Mesodermal cell (in vitro differentiated cells): Measurements from ENCODE around the gene INPP4B.

Source experiments
- H3K27ac ChIP-seq: 2 replicates; pipeline ENCODE4 v1.7.0; 2013; ENCODE audit warnings: mild to moderate bottlenecking, low read depth, low read length, moderate library complexity; ENCODE audit not compliant: severe bottlenecking
- H3K36me3 ChIP-seq: 2 replicates; pipeline ENCODE4 v1.7.1; 2013; ENCODE audit warnings: mild to moderate bottlenecking, low read length, moderate library complexity; ENCODE audit not compliant: control insufficient read depth, insufficient read depth
- H3K4me1 ChIP-seq: one replicate; pipeline ENCODE4 v1.7.1; 2013; ENCODE audit warnings: mild to moderate bottlenecking, low read length; ENCODE audit not compliant: insufficient read depth, control insufficient read depth, poor library complexity, severe bottlenecking
- H3K4me3 ChIP-seq: 2 replicates; pipeline ENCODE4 v1.7.0; 2013; ENCODE audit warnings: low read length, control low read depth, mild to moderate bottlenecking; ENCODE audit not compliant: insufficient read depth, poor library complexity, severe bottlenecking; ENCODE audit errors: extremely low read depth
- H3K9me3 ChIP-seq: 2 replicates; pipeline ENCODE4 v1.7.1; 2013; ENCODE audit warnings: mild to moderate bottlenecking, low read length, moderate library complexity; ENCODE audit not compliant: control insufficient read depth
- WGBS, 2 experiments: methylation state at CpG; one replicate each; pipeline ENCODE4 v1.1.5; 2013; ENCODE audit warnings: missing lambda C conversion rate in 2 of 2; ENCODE audit not compliant: insufficient coverage in 2 of 2; 5-methylcytosine and 5-hydroxymethylcytosine counted together

INPP4B gene

DNA sequence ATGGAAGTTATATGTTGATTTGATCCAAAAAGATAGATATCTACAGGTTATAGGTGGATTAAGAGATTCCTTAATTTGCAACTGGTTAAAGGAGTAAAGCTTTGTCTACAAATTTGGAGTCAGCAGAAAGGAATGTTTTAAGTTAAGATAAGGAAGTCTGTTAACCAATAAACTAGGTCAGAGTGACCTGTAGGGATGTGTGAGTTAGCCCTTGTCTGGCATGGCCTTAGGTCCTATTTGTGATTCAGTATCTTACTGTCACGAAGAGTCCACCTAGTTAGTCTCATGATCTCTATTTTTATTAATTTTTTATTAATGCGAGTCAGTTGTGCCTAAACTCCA lies 230.8 kb downstream of the INPP4B start:
- WGBS, 2 experiments, result no CpG with 5 or more reads among the region's 2 CpGs
- no peaks in the 10 kb centered on the region for H3K36me3 ChIP-seq
- H3K4me3 ChIP-seq, result no peak overlapping the region
- peaks cover 2% of the 10 kb centered on the region for H3K9me3 ChIP-seq
- H3K27ac ChIP-seq, result no peak overlapping the region
- peaks cover 3% of the 10 kb centered on the region for H3K4me1 ChIP-seq

DNA sequence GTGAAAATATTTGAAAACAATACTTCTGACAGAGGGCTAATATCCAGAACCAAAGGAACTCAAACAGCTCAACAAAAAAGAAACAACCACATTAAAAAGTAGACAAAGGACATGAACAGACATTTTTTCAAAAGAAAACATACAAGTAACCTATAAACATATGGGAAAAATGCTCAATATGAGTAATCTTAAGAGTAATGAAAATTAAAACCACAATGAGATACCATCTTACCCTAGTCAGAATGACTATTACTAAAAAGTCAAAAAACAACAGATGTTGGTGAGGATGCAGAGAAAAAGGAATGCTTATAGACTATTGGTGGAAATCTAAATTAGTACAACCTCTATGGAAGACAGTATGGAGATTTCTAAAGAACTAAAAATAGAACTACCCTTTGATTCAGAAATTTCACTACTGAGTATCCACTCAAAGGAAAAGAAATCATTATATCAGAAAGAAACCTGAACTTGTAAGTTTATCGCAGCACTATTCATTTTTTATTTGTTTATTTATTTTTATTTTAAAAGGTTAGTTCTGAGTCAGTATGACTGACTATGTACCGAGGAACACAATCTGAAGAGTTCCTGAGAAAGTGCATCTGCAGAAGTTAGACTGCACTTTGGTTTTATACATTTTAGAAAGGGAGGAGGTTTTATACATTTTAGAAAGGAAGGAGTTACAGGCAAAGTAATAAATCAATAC lies 231.3 kb downstream of the INPP4B start:
- H3K9me3 ChIP-seq, result peaks cover 2% of the 10 kb centered on the region
- H3K27ac ChIP-seq, result no peak overlapping the region
- H3K36me3 ChIP-seq, result no peaks in the 10 kb centered on the region
- 100% methylated on average over 1 of the region's 2 CpGs; no CpG with 5 or more reads in 1 of the 2 experiments for WGBS, 2 experiments
- H3K4me1 ChIP-seq, result peaks cover 3% of the 10 kb centered on the region
- no peak overlapping the region for H3K4me3 ChIP-seq

DNA sequence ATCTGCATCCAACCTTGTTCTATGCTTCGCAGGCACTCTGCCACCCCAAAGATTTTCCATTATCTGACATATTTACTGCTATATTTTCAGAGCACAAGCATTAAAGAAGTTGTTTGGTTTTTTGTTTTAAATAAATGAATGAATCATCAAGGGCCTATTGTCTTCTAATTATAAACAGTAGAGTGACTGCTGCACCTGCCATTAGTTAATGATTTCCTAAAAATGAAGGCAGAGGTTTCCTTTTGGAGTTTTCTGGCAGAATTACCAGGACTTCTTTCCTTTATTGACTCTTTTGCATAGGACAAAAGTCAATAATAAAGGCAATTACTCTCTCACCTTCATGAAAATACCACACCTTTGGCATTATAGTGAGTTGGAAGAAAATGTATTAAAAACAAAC lies 238.1 kb downstream of the INPP4B start:
- Histone ChIP-seq H3K9me3 (peaks cover 3% of the 10 kb centered on the region), H3K27ac (no peak overlapping the region), H3K36me3 (no peaks in the 10 kb centered on the region), H3K4me3 (no peak overlapping the region), H3K4me1 (no peaks in the 10 kb centered on the region)
- WGBS, 2 experiments, result no CpG with 5 or more reads among the region's 1 CpG

DNA sequence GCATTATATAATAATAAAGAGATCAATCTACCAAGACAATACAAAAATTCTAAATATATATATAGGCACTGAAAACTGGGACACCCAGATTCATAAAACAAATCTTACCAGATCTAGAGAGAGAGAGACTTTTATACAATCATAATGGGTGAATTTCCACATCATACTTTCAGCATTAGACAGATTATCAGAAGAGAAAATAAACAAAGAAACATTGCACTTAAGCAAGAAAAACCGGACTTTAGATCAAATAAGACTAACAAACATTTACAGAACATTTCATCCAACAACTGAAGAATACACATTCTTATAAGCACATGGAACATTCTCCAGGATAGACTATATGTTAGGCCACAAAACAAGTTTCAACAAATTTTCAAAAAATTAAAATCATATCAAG lies 245.1 kb downstream of the INPP4B start:
- no CpG with 5 or more reads among the region's 1 CpG for WGBS, 2 experiments
- Histone ChIP-seq H3K36me3 (no peaks in the 10 kb centered on the region), H3K4me1 (no peaks in the 10 kb centered on the region), H3K4me3 (no peak overlapping the region), H3K27ac (no peak overlapping the region), H3K9me3 (peaks cover 3% of the 10 kb centered on the region)

DNA sequence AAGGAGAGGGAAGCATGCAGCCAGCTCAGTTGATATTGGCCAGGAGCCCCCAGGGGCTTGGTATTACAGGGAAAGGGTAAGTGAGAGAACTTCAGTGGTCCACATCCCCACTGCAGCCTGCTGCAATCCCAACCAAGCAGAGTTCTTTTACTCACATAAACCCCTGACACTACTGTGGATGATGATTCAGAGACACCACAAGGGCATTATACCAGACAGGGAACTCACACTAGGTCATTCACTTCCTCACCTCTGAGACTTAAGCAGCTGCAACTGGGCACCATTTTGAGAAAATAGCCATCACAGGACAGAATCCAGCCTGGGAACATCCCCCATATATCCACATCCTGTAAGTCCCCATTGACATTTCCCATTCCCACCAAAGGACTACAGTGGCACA lies 248.0 kb downstream of the INPP4B start:
- Histone ChIP-seq H3K4me3 (no peak overlapping the region), H3K27ac (no peak overlapping the region), H3K4me1 (no peaks in the 10 kb centered on the region), H3K9me3 (no peaks in the 10 kb centered on the region), H3K36me3 (no peaks in the 10 kb centered on the region)

DNA sequence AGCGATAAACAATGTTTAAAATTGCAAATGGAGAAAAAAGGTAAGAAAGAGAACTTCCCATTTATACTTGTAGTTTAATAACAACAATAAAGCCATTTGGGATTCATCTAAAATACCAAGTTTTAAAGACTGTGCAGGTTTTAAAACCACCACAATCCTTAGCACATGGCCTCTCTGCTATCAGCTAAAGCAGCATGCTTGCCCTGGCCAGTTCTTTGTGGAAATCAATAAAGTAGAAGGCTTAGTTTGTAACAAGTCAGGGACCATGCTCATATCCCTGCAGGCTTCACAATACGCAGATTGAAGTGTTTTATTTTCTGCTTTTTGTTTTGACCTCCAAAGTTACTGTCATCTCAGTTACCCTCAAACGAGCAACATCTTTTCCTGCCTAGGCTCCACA lies 249.5 kb downstream of the INPP4B start:
- WGBS, 2 experiments, result no CpG with 5 or more reads among the region's 3 CpGs
- H3K27ac ChIP-seq, result no peak overlapping the region

DNA sequence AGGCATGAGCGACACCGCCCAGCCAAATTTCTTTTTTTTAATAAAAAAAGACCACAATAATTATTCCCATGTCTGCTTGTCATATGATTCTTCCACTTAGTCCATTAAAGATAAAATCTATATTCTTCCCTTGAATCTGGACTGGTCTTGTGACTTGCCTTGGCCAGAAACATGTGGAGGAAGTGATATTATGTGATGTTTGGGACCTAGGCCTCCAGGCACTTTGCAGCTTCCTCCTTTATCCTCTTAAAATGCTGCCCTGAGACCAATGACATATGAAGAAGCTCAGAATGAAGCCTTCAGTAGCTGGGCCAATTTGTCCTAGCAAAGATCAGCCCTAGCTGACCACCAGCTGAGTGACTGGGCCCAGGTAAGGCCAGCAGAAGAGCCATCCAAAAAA lies 250.0 kb downstream of the INPP4B start:
- H3K27ac ChIP-seq, result no peak overlapping the region
- H3K9me3 ChIP-seq, result no peaks in the 10 kb centered on the region
- 90 to 94% methylated on average over 2 of the region's 2 CpGs for WGBS, 2 experiments
- H3K4me1 ChIP-seq, result no peaks in the 10 kb centered on the region
- H3K4me3 ChIP-seq, result no peak overlapping the region
- H3K36me3 ChIP-seq, result no peaks in the 10 kb centered on the region

More for the DNA sequence above, 249.5 kb downstream of the INPP4B start:
- Histone ChIP-seq H3K4me1 (no peaks in the 10 kb centered on the region), H3K4me3 (no peak overlapping the region), H3K36me3 (no peaks in the 10 kb centered on the region), H3K9me3 (no peaks in the 10 kb centered on the region)

DNA sequence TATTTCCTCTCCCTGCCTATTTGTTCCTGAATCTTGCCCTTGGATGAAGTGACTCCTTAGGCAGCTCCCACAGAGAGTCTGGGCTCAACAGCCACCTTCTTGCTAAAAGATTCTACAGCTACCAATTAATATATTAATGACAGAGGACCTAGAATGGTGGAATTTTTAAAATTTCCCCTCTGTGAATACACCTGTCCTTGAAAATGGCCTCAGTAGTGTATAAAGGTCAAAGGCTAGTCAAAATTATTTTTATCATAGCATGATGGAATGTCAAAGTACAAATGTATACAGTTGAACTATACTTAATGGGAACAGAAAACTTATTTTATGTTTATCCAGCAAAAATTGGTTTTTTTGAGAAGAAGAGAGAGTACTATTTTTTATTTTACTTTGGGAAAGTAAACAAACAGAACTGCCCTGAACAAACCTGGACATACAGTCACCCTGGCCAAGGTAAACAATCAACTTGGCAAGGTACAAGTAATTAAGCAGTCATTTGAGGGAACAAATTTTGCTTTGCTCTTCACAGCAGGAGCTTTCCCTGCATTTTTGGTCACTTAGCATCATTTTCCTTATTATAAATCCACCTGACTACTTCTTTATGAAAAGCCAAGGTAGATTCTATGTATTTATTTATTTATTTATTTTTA lies 250.8 kb downstream of the INPP4B start:
- H3K27ac ChIP-seq, result no peak overlapping the region
- no peak overlapping the region for H3K4me3 ChIP-seq
- no peaks in the 10 kb centered on the region for H3K9me3 ChIP-seq
- no peaks in the 10 kb centered on the region for H3K36me3 ChIP-seq
- H3K4me1 ChIP-seq, result no peaks in the 10 kb centered on the region

DNA sequence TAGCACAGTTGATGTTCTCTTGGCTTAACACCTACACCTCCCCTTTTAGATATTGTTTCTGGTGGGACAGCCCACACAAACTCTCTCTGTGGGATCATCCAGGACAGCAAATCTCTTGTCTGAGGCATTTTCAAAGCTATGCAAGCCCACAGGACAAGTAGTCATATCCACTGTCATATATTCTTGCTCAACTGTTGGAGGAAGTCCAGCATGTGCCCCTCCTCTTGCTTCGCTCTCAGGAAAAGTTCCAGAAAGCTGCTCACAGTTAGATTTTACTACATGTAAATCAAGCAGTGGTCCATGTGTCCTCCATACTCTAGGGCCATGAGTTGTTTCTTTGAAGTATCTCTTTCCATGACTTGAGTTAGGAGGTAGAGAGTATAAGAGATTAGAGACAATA lies 260.7 kb downstream of the INPP4B start:
- no peaks in the 10 kb centered on the region for H3K9me3 ChIP-seq
- H3K36me3 ChIP-seq, result no peaks in the 10 kb centered on the region
- H3K27ac ChIP-seq, result no peak overlapping the region
- no peak overlapping the region for H3K4me3 ChIP-seq
- whole genome bisulfite sequencing, 2 experiments, result 100% methylated on average over 1 of the region's 1 CpG; no CpG with 5 or more reads in 1 of the 2 experiments
- H3K4me1 ChIP-seq, result no peaks in the 10 kb centered on the region

DNA sequence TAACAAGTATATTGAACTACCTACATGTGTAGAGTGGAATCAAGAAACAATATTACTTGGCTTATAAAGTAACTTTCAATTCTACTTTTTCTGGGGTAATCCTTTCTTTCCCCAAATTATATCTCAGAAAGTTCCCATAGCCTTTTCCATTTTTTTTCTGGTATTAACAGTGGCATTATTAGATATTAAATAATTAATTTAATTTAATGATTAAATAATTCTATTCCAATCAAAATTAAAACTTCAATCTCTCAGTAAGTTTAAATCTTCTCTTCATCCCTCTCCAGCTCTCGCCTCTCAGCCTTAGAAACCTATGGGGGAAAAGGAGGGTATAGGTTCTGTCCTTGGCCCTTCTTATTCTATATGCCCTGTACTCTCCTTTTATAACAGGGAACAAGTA lies 262.4 kb downstream of the INPP4B start:
- Histone ChIP-seq H3K9me3 (no peaks in the 10 kb centered on the region), H3K27ac (no peak overlapping the region), H3K36me3 (no peaks in the 10 kb centered on the region), H3K4me3 (no peak overlapping the region), H3K4me1 (no peaks in the 10 kb centered on the region)
- no CpG with 5 or more reads among the region's 1 CpG for WGBS, 2 experiments

DNA sequence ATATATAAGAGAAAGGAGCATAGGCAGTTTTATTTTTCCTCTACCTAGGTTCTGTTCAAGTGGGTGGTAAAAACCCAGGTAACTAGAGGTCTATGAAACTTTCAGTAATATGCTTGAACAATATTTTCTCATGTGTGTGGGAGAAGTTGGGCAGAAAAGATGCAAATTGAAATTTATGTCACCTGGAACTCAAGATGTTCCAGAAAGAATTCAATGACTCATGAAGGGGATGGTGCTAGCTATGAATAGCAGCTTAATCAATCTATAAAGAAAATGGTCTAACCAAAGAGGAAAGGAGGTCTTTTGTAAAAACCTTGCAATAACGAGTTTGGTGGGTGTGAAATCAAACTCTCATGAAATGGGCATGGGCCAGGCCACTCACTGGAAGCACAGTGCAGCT lies 263.8 kb downstream of the INPP4B start:
- Histone ChIP-seq H3K4me3 (no peak overlapping the region), H3K4me1 (no peaks in the 10 kb centered on the region), H3K9me3 (no peaks in the 10 kb centered on the region), H3K27ac (no peak overlapping the region), H3K36me3 (no peaks in the 10 kb centered on the region)
- 43 to 57% methylated on average over 1 of the region's 1 CpG for WGBS, 2 experiments
